Heart left ventricle (tissue), 16 donors: ENCODE results near the gene ZDHHC18. TPM values are rescaled to one million over a fixed set of nuclear protein-coding genes. Genes with fewer than 3 reads are reported as not detected.
"Not testable (repeated sequence)": the region's sequence is repeated elsewhere in the genome, so short reads cannot be mapped to it uniquely, and the experiment has no call there.

Source experiments
- ATAC-seq, 4 donors: fragments of 200-7000 bp; cut with Tn5 transposase; one replicate each; pipeline ENCODE4 v1.9.1; 2020 to 2022; ENCODE audit warnings: moderate library complexity in 4 of 4, mild to moderate bottlenecking in 3 of 4, moderate number of reproducible peaks in 1 of 4
- DNase-seq, 5 donors: peaks; one replicate each; pipeline ENCODE4 v3.0.0-alpha.2; 2020
- H3K27ac ChIP-seq, 12 donors: fragments of 200-600 bp; sonication (generic) in 4 of 12; one replicate each; pipeline versions ENCODE4 v1.5.0 to v1.8.0; 2016 to 2022; ENCODE audit warnings: mild to moderate bottlenecking in 2 of 12
- H3K27me3 ChIP-seq, 9 donors: fragments of 200-600 bp; sonication (generic) in 2 of 9; one replicate each; pipeline versions ENCODE4 v1.5.1 to v1.8.0; 2016 to 2022; ENCODE audit warnings: mild to moderate bottlenecking in 3 of 9
- H3K36me3 ChIP-seq, 9 donors: fragments of 200-600 bp; sonication (generic) in 2 of 9; one replicate each; pipeline versions ENCODE4 v1.5.0 to v1.8.0; 2018 to 2022; ENCODE audit warnings: mild to moderate bottlenecking in 2 of 9
- H3K4me1 ChIP-seq, 12 donors: fragments of 200-600 bp; sonication (generic) in 4 of 12; one replicate each; pipeline versions ENCODE4 v1.5.0 to v1.8.0; 2016 to 2022; ENCODE audit warnings: mild to moderate bottlenecking in 3 of 12
- H3K4me3 ChIP-seq, 12 donors: fragments of 200-600 bp; sonication (generic) in 4 of 12; one replicate each; pipeline versions ENCODE4 v1.5.0 to v1.8.0; 2017 to 2022; ENCODE audit warnings: mild to moderate bottlenecking in 9 of 12, moderate library complexity in 4 of 12
- H3K9me3 ChIP-seq, 12 donors: fragments of 200-600 bp; sonication (generic) in 4 of 12; one replicate each; pipeline versions ENCODE4 v1.5.0 to v1.8.0; 2016 to 2022; ENCODE audit warnings: mild to moderate bottlenecking in 1 of 12
- CTCF ChIP-seq, 12 donors: fragments of 200-600 bp; sonication (generic) in 4 of 12; IDR thresholded peaks; one replicate each; pipeline versions ENCODE4 v1.5.0 to v1.8.0; 2018 to 2022; ENCODE audit warnings: antibody characterized with exemption in 12 of 12, mild to moderate bottlenecking in 5 of 12
- POLR2A ChIP-seq, 2 donors: fragments of 450-650 bp; IDR thresholded peaks; one replicate each; pipeline ENCODE4 v1.6.1; 2017; ENCODE audit warnings: antibody characterized with exemption in 2 of 2, mild to moderate bottlenecking in 2 of 2, moderate library complexity in 2 of 2
- WGBS, 4 donors: extraction: QIAGEN DNeasy Blood & Tissue Kit in 2 of 4; methylation state at CpG; one replicate each; pipeline versions ENCODE4 v1.1.5 to v1.1.7; 2013 to 2018; 5-methylcytosine and 5-hydroxymethylcytosine counted together
- intact Hi-C, 10 donors: fragments of 100-400 bp; cut with DNase I; formaldehyde crosslinking; loops; one replicate each; pipeline versions ENCODE4 v1.11.1 to v1.14.2; 2022
- polyA plus RNA-seq, 2 donors: library from polyadenylated mRNA; stranded (reverse); fragments of 200-250 nt; gene quantifications; one replicate each; pipeline ENCODE4 v1.2.3, GENCODE V29; 2013
- total RNA-seq, 9 donors: library from RNA; depleted of rRNA in 2 of 9; stranded (reverse); fragments of >200 nt in 2 of 9; fragmentation: NEBNext Ultra II Directional in 3 of 9; extraction: Animal tissue kit (Norgen Biotek cat#: 25700) in 3 of 9; gene quantifications; one replicate each; pipeline versions ENCODE4 v1.1.0 to v1.2.4, GENCODE V29; 2016 to 2023
- donor health status: ischemic (EF 13 %, LVEDD 7.1; RV severe dilation, severe dysfunction).
- donor health status: healthy with polysubstance abuse.
- donor health status: DM: no; HTN: yes; CAD: no.
- donor health status: DM: no; HTN: no; CAD: no.
- donor health status: ischemic (EF 25% LVEDD 6.9; RV normal size, moderate dysfunction).
- donor health status: ischemic (EF 25% LVEDD 5.7; RV mildly dilated, moderate dysfunction).
- donor health status: healthy.
- donor health status: DM: yes; HTN: yes; CAD: no.
- donor health status: ischemic (EF 35%, LVEDD 5.7; RV mildly dilated, moderate dysfunction).
- donor health status: nonischemic (EF 11% LVEDD 7.7; RV severe dilation, severe dysfunction).
- donor health status: DM: yes; HTN: yes; CAD: no.
- donor health status: PGD.
- donor health status: ischemic (EF 29% LVEDD 5.4; RV normal size, mild dysfunction).
- donor health status: nonischemic (EF 23%, LVEDD 6.1; RV moderate dilation, normal function).

The ZDHHC18 gene
- total and polyA plus RNA-seq, 11 donors, result 8.7 to 22.5 (median 12.2) TPM

DNA sequence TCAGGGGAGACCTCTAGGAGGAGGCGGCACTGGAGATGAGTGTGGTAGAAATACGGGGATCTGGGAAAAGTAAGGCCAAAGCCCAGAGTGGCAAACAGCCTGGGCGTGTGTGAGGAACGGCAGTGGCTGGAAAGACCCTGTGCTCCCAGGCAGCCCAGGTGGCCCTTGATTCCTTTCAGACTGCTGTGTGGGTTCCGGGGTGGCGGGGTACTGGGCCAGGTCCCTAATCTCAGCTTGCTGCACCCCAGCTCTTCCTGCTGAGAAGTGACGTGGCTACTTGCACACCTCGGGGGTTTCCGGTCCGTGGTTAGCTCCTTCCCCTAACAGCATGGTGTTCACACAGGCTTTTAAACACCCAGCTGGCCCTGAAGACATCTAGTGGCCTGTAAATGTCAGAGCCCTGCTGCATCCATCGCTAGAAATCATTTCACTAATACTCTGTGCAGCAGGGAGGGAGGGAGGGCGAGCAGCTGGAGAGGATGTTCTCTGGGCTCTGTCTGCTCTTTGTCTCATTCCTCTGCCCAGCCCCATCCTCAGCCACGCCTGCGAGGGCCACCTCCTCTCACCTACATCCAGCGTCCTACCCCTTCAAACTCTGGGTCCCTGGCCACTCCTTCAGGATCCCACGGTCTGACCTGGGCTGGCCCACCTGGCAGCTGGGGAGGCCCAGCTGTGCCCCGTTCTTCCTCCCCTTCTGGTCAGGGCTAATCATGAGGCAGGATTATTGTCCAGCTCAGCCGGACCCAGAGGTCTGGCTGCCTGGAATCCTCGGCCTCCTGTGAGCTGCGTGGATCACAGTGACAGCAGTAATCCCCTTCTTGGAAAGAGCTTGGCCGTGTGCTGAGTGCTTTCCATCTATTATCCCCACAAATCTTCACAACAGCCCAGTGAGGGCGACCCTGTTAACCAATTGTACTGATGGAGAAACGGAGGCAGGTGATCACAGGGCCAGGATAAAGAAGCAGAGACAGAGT, 7.2 kb downstream of the ZDHHC18 start:
- DNase-seq (peak in 4 of 5 donors; percentile 40 to 72 (median 60)), ATAC-seq (peak in 2 of 4 donors; percentile 44 to 65)
- peak overlapping the region in 1 of 12 donors; percentile 13 for H3K4me3 ChIP-seq
- WGBS, 4 donors, result 83 to 92% (median 86%) methylated on average over 18 to 23 of the region's 23 CpGs
- intact Hi-C loops, result no loop called here
- H3K9me3 ChIP-seq, result no peaks in the 10 kb centered on the region
- peaks cover 0 to 70% (median 55%) of the 10 kb centered on the region in 9 donors for H3K36me3 ChIP-seq
- TF ChIP-seq CTCF (IDR thresholded peaks at IDR 0.05) (no peak), POLR2A (IDR thresholded peaks at IDR 0.05) (no peak)
- peaks cover 0 to 51% (median 12%) of the 10 kb centered on the region in 12 donors for H3K4me1 ChIP-seq
- peak overlapping the region in 1 of 12 donors; percentile 81 for H3K27ac ChIP-seq
- no peaks in the 10 kb centered on the region for H3K27me3 ChIP-seq

DNA sequence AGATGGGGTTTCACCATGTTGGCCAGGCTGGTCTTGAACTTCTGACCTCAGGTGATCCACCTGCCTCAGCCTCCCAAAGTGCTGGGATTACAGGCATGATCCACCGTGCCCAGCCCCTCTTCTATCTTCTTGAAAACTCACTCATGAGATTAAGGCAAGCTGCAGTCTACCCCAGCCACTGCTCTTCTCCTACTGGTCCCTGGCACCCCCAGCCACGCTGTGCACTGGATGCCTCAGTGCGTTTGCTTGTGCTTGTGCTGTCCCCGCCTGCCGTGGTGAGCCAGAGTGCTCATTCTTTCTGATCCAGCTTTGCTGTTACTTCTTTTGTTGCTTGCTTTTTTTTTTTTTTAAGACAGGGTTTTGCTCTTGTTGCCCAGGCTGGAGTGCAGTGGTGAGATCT, 11.2 kb downstream of the ZDHHC18 start:
- H3K9me3 ChIP-seq, ATAC-seq, H3K27me3 ChIP-seq, H3K4me3 ChIP-seq, DNase-seq, H3K27ac ChIP-seq, intact Hi-C loops: not testable (repeated sequence)
- WGBS, 4 donors, result 89 to 95% (median 93%) methylated on average over 5 of the region's 5 CpGs
- H3K36me3 ChIP-seq, result peaks cover 0 to 92% (median 78%) of the 10 kb centered on the region in 9 donors
- H3K4me1 ChIP-seq, result peaks cover 0 to 35% (median 0%) of the 10 kb centered on the region in 12 donors

- Histone ChIP-seq H3K4me1 (peaks cover 0 to 26% (median 0%) of the 10 kb centered on the region in 12 donors), H3K36me3 (peaks cover 0 to 92% (median 77%) of the 10 kb centered on the region in 9 donors), H3K27me3 (no peaks in the 10 kb centered on the region), H3K4me3 (no peak overlapping the region), H3K27ac (peak overlapping the region in 1 of 12 donors; percentile 45), H3K9me3 (no peaks in the 10 kb centered on the region)
- ATAC-seq (peak in 1 of 4 donors; percentile 41), DNase-seq (peak in 1 of 5 donors; percentile 51)
- no peak for TF ChIP-seq CTCF (IDR thresholded peaks at IDR 0.05)
- TF ChIP-seq POLR2A (IDR thresholded peaks at IDR 0.05), result no peak
- 55 to 74% (median 65%) methylated on average over 8 of the region's 8 CpGs for WGBS, 4 donors
- intact Hi-C loops, result no loop called here
Observed at GRCh38 chr1:26838474-26839338, 12.2 kb downstream of the ZDHHC18 start.

GRCh38 chr1:26839339-26839722, 12.8 kb downstream of the ZDHHC18 start:
- ATAC-seq (no peak), DNase-seq (no peak)
- peaks cover 0 to 92% (median 76%) of the 10 kb centered on the region in 9 donors for H3K36me3 ChIP-seq
- WGBS, 4 donors, result 77 to 96% (median 92%) methylated on average over 1 of the region's 1 CpG
- H3K9me3 ChIP-seq, result no peaks in the 10 kb centered on the region
- no peak for TF ChIP-seq POLR2A (IDR thresholded peaks at IDR 0.05)
- no peak for TF ChIP-seq CTCF (IDR thresholded peaks at IDR 0.05)
- H3K4me3 ChIP-seq, result no peak overlapping the region
- H3K4me1 ChIP-seq, result peaks cover 0 to 19% (median 0%) of the 10 kb centered on the region in 12 donors
- H3K27ac ChIP-seq, result peak overlapping the region in 1 of 12 donors; percentile 45
- H3K27me3 ChIP-seq, result no peaks in the 10 kb centered on the region
- intact Hi-C loops, result no loop called here
